Astrocyte of the cerebellum (primary cell): ENCODE data around the gene FHL2.

ENCODE experiments used
- DNase-seq: peaks from one replicate; pipeline ENCODE4 v3.0.0-alpha.2; 2011; ENCODE audit warnings: low read depth
- H3K4me3 ChIP-seq: 2 replicates; pipeline ENCODE4 v1.5.1; 2011; ENCODE audit warnings: mild to moderate bottlenecking, low read depth, low read length, moderate library complexity
- in situ Hi-C: cut with HindIII; loops from 2 replicates; pipeline ENCODE4 v1.10.0; 2017; ENCODE audit warnings: low sequenced_read_pairs
- TF ChIP-seq, protein P1 (sequence below): IDR thresholded peaks from 2 replicates; pipeline ENCODE4 v1.5.1; 2012; ENCODE audit warnings: low read length, low read depth, moderate library complexity, mild to moderate bottlenecking; ENCODE audit errors: missing control alignments

Gene FHL2

DNA sequence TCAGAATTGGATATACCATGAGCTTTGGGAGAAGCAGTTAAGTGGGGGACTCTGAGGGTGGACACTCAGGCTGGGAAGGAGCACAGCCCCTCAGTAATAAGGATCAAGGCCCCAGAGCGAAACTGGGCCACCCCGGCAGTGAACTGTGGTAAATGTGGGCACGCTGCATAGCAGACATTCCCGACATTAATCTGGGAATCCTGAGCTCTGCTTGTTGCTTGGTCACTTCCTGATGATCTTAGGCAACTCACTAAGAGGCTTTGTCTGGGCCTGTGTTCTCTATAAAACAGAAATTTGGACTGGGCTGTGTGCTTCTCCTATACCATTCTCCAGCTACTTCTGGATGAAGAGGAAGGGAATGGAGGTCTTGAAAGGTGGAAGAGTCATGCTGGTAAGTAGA, 74.1 kb downstream of the FHL2 start:
- TF ChIP-seq, protein P1, sequence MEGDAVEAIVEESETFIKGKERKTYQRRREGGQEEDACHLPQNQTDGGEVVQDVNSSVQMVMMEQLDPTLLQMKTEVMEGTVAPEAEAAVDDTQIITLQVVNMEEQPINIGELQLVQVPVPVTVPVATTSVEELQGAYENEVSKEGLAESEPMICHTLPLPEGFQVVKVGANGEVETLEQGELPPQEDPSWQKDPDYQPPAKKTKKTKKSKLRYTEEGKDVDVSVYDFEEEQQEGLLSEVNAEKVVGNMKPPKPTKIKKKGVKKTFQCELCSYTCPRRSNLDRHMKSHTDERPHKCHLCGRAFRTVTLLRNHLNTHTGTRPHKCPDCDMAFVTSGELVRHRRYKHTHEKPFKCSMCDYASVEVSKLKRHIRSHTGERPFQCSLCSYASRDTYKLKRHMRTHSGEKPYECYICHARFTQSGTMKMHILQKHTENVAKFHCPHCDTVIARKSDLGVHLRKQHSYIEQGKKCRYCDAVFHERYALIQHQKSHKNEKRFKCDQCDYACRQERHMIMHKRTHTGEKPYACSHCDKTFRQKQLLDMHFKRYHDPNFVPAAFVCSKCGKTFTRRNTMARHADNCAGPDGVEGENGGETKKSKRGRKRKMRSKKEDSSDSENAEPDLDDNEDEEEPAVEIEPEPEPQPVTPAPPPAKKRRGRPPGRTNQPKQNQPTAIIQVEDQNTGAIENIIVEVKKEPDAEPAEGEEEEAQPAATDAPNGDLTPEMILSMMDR: no peak
- DNase-seq: peak; percentile 45
- in situ Hi-C loops: no loop called here
- H3K4me3 ChIP-seq: no peak overlapping the region

DNA sequence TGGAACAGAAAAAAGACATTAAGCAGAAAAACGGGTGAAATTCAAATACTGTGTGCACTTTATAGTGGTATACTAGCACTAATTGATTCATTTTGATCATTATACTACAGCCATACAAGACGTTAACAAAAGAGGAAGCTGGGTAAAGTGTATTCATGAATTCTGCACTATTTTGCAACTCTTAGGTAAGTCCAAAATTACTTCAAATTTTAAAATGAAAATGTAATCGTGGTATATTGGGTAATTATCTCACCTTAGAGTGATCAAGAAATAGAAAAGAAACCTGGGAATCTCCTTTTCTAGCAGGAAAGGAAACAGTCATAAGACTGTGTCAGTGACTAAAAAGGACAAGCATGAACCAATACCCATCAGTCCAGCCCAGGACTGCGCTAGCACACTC, 74.8 kb downstream of the FHL2 start:
- TF ChIP-seq, protein P1: no peak
- in situ Hi-C loops: no loop called here
- no peak overlapping the region for H3K4me3 ChIP-seq
- no peak for DNase-seq

DNA sequence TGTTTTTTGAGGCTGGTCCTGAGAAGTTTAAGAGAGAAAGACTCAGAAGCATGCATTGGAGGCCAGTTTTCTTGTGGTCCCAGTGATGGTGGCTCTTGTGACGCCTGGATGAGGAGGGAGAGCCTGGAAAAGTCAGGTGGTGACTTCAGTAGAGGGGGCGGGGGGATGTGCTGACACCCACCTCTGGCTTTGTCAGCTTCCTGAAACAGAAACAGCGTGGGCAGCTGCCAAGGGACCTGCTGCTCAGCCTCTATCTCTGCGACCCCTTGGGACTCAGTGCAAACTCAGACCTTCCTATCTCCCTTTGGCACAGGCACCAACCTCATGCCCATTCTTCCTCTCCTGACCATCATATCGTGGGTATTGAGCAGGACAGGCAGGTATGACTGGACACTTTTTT, 75.7 kb downstream of the FHL2 start:
- in situ Hi-C loops: no loop called here
- no peak for DNase-seq
- TF ChIP-seq, protein P1: no peak
- no peak overlapping the region for H3K4me3 ChIP-seq

DNA sequence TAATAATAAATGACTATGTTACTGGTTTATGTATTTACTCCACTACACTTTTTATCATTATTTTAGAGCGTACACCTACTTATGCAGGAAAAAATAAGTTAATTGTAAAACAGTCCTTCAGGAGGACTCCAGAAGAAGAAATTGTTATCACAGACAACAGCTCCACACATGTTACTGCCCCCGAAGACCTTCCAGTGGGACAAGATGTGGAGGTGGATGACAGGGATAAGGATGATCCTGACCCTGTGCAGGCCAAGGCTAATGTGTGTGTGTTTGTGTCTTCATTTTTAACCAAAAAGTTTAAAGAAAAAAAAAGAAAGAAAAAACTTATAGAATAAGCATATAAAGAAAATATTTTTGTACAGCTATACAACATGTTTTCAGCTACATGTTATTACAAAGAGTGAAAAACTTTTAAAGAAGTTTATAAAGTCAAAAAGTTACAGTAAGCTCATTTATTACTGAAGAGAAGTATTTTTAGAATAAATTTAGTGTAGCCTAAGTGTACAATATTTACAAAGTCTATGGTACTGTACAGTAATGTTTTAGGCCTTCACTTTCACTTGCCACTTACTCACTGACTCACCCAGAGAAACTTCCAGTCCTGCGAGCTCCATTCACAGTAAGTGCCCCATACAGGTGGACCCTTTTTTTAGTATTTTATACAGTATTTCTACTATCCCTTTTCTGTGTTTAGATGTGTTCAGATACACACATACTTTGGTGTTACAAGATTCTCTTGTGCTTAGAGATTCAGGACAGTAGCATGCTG, 76.8 kb downstream of the FHL2 start:
- no peak overlapping the region for H3K4me3 ChIP-seq
- no peak for DNase-seq
- TF ChIP-seq, protein P1: no peak
- in situ Hi-C loops: no loop called here

DNA sequence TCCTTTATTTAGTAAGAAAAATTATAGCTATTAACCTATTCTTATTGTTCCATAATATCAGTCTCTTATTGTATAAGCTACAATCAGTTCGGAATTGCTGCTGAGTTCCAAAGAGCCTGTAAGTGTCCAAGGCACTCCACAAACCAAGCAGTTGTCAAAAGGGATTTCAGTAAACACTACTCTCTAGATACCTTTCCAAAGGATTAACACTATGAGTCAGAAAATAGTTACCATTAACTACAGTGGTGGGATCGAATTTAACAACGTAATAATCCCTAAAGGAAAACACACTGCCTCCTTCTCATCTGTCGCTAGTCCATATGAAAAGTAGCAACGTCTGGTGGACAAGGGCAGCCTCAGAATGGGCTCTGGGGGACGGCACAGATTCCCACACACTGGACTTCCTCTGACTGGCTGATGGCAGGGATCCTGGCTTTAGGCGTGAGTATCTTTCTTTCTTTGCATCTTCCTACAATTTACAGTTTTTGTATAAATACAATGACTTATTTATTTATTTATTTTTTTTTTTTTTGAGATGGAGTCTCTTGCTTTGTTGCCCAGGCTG, 78.1 kb downstream of the FHL2 start:
- TF ChIP-seq, protein P1: no peak
- no peak overlapping the region for H3K4me3 ChIP-seq
- in situ Hi-C loops: no loop called here
- DNase-seq: no peak

DNA sequence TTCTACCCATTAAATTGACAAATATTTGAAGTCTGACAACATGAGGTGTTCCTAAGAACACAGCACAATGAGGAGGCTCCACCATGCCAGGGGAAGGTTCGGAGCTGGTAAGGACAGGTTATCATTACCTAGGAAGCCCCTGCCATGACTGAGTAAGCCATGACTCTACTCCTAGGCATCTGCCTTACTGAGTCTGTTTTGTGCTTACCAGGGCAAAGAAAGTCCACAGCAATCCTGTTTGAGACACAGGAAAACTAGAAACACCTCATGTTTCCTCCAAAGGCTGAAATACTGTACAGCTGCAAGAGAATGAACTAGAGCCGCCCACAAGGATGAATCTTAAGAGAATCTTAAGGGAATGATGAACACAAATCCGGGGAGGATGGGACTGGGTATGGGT, 80.9 kb downstream of the FHL2 start:
- H3K4me3 ChIP-seq: no peak overlapping the region
- no peak for DNase-seq
- in situ Hi-C loops: no loop called here
- TF ChIP-seq, protein P1: no peak
